ENCODE data around the gene MFF. TPM values are rescaled to one million over a fixed set of nuclear protein-coding genes. Genes with fewer than 3 reads are reported as not detected.

Gene MFF
- total RNA-seq, 2 donors from 2014 or later: 93.1 to 116 TPM

GRCh38 chr2:227311861-227312506 lies 13.1 kb upstream of the MFF start:
- Histone ChIP-seq H3K27me3 (no peaks in the 10 kb centered on the region), H3K27ac (no peak overlapping the region), H3K36me3 (no peaks in the 10 kb centered on the region), H3K4me1 (no peaks in the 10 kb centered on the region), H3K4me3 (no peak overlapping the region), H3K9me3 (no peaks in the 10 kb centered on the region)
- no peak for TF ChIP-seq CTCF (IDR thresholded peaks at IDR 0.05)
- DNase-seq (ENCODE audit: low spot score): no peak

- H3K36me3 ChIP-seq: no peaks in the 10 kb centered on the region
- no peak for DNase-seq (ENCODE audit: low spot score)
- no peaks in the 10 kb centered on the region for H3K9me3 ChIP-seq
- H3K4me1 ChIP-seq: no peaks in the 10 kb centered on the region
- no peaks in the 10 kb centered on the region for H3K27me3 ChIP-seq
- no peak for TF ChIP-seq CTCF (IDR thresholded peaks at IDR 0.05)
- H3K4me3 ChIP-seq: no peak overlapping the region
- H3K27ac ChIP-seq: no peak overlapping the region
Measured at GRCh38 chr2:227312579-227312978, 12.5 kb upstream of the MFF start.

- no peaks in the 10 kb centered on the region for H3K4me1 ChIP-seq
- no peaks in the 10 kb centered on the region for H3K9me3 ChIP-seq
- no peaks in the 10 kb centered on the region for H3K27me3 ChIP-seq
- no peak for TF ChIP-seq CTCF (IDR thresholded peaks at IDR 0.05)
- H3K4me3 ChIP-seq: no peak overlapping the region
- no peaks in the 10 kb centered on the region for H3K36me3 ChIP-seq
- no peak overlapping the region for H3K27ac ChIP-seq
- no peak for DNase-seq (ENCODE audit: low spot score)
Measured at GRCh38 chr2:227313310-227313709, 11.7 kb upstream of the MFF start.

- H3K36me3 ChIP-seq: no peaks in the 10 kb centered on the region
- H3K4me1 ChIP-seq: no peaks in the 10 kb centered on the region
- DNase-seq (ENCODE audit: low spot score): no peak
- no peaks in the 10 kb centered on the region for H3K9me3 ChIP-seq
- H3K27me3 ChIP-seq: no peaks in the 10 kb centered on the region
- TF ChIP-seq CTCF (IDR thresholded peaks at IDR 0.05): no peak
- no peak overlapping the region for H3K4me3 ChIP-seq
- no peak overlapping the region for H3K27ac ChIP-seq
Measured at GRCh38 chr2:227317834-227318233, 7.2 kb upstream of the MFF start.

GRCh38 chr2:227320305-227321094 lies 4.6 kb upstream of the MFF start:
- Histone ChIP-seq H3K36me3 (no peaks in the 10 kb centered on the region), H3K4me1 (peaks cover 0 to 5% of the 10 kb centered on the region in 2 donors), H3K27ac (no peak overlapping the region), H3K4me3 (no peak overlapping the region), H3K9me3 (no peaks in the 10 kb centered on the region), H3K27me3 (no peaks in the 10 kb centered on the region)
- DNase-seq (ENCODE audit: low spot score): no peak
- TF ChIP-seq CTCF (IDR thresholded peaks at IDR 0.05): no peak
